Measurements from ENCODE around the gene APBA1. TPM values are rescaled to one million over a fixed set of nuclear protein-coding genes. Genes with fewer than 3 reads are reported as not detected.

The APBA1 gene
- total and polyA plus RNA-seq, 2 donors (not counting 3 experiments of a cell fraction or from before 2014, with no cell fraction given): 6.1 to 11.3 TPM

- BruUV-seq (replicated peaks): no TSS peak
- Histone ChIP-seq H3K9me1 (replicated peaks; ENCODE audit: control insufficient read depth, extremely low read depth, insufficient read depth, low read length) (no peaks in the 10 kb centered on the region), H3K27me3 (ENCODE audit: control insufficient read depth in 2 of 2, insufficient read depth in 2 of 2, low read length in 2 of 2) (peaks cover 0 to 4% of the 10 kb centered on the region in 2 experiments), H3K4me2 (ENCODE audit: insufficient read depth, low read length) (no peak overlapping the region), H4K20me1 (replicated peaks; ENCODE audit: control insufficient read depth, extremely low read depth, insufficient read depth, low read length) (no peaks in the 10 kb centered on the region), H3K9ac (replicated peaks; ENCODE audit: extremely low read depth, insufficient read depth, low read length) (no peak overlapping the region), H2AFZ (ENCODE audit: low read depth, low read length) (no peak overlapping the region), H3K4me1 (ENCODE audit: control insufficient read depth, extremely low read depth, insufficient read depth, low read length) (no peaks in the 10 kb centered on the region), H3K9me3 (replicated peaks; ENCODE audit: control insufficient read depth, insufficient read depth, low read length) (no peaks in the 10 kb centered on the region), H3K79me2 (ENCODE audit: control insufficient read depth, insufficient read depth, low read length) (no peaks in the 10 kb centered on the region), H3K4me3 (replicated peaks in 1 of 3; ENCODE audit: insufficient read depth in 1 of 3, low read depth in 1 of 3, low read length in 3 of 3) (no peak overlapping the region), H3K36me3 (ENCODE audit: control insufficient read depth in 2 of 2, extremely low read depth in 1 of 2, insufficient read depth in 2 of 2, low read length in 2 of 2) (no peaks in the 10 kb centered on the region), H3K27ac (ENCODE audit: insufficient read depth, low read depth, low read length) (no peak overlapping the region)
- ChIA-PET POLR2A (no interaction called here), CTCF (interaction anchor here (0.7 to 2.8 kb wide), 5 partner anchors 8 to 74 kb away, joined by 3 to 10 read pairs (median 4); partner anchors contain the start of gene APBA1)
- DNase-seq (ENCODE audit: low read depth, low spot score) (no peak), FAIRE-seq (no peak)
- dilution Hi-C loops (cut with MboI; ENCODE audit: extremely low pct_ligation_motif_present, low sequenced_read_pairs) (no loop called here), intact Hi-C loops (cut with micrococcal nuclease) (loop anchor here (1.0 kb wide), 1 partner anchor 14 kb away; no protein-coding TSS in a partner anchor)
- TF ChIP-seq POLR2A (IDR thresholded peaks at IDR 0.05; ENCODE audit: low read depth, low read length) (no peak), FOS (IDR thresholded peaks at IDR 0.05; ENCODE audit: borderline replicate concordance, insufficient read depth, low read length) (no peak), JUN (IDR thresholded peaks at IDR 0.05; ENCODE audit: borderline replicate concordance, insufficient read depth, insufficient read length, low read depth) (no peak), MYC (IDR thresholded peaks at IDR 0.05; ENCODE audit: low read depth, low read length) (no peak), EZH2 (IDR thresholded peaks at IDR 0.05; ENCODE audit: borderline replicate concordance, low read depth, low read length, severe bottlenecking) (no peak), POLR2AphosphoS5 (IDR thresholded peaks at IDR 0.05; ENCODE audit: insufficient read depth, low read depth, low read length) (no peak), MAX (IDR thresholded peaks at IDR 0.05; ENCODE audit: insufficient read depth, insufficient read length) (no peak), GATA2 (IDR thresholded peaks at IDR 0.05; ENCODE audit: insufficient read depth, insufficient read length, low read depth, low read length) (no peak)
- TF ChIP-seq, protein P1, sequence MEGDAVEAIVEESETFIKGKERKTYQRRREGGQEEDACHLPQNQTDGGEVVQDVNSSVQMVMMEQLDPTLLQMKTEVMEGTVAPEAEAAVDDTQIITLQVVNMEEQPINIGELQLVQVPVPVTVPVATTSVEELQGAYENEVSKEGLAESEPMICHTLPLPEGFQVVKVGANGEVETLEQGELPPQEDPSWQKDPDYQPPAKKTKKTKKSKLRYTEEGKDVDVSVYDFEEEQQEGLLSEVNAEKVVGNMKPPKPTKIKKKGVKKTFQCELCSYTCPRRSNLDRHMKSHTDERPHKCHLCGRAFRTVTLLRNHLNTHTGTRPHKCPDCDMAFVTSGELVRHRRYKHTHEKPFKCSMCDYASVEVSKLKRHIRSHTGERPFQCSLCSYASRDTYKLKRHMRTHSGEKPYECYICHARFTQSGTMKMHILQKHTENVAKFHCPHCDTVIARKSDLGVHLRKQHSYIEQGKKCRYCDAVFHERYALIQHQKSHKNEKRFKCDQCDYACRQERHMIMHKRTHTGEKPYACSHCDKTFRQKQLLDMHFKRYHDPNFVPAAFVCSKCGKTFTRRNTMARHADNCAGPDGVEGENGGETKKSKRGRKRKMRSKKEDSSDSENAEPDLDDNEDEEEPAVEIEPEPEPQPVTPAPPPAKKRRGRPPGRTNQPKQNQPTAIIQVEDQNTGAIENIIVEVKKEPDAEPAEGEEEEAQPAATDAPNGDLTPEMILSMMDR (IDR thresholded peaks at IDR 0.05; ENCODE audit: extremely low read depth in 1 of 2, insufficient read depth in 1 of 2, low read depth in 1 of 2, low read length in 2 of 2): no peak
Measured at GRCh38 chr9:69647804-69648203, 24.4 kb downstream of the APBA1 start.
